HG03039 (cell line): ENCODE measurements around the gene C3.
"Not testable (repeated sequence)": the region's sequence is repeated elsewhere in the genome, so short reads cannot be mapped to it uniquely, and the experiment has no call there.

ENCODE experiments used
- ATAC-seq: cut with Tn5 transposase; IDR thresholded peaks from one replicate; pipeline ENCODE4 v1.9.1; 2021; ENCODE audit warnings: mild to moderate bottlenecking, moderate library complexity; ENCODE audit not compliant: unreplicated experiment

The C3 gene

DNA sequence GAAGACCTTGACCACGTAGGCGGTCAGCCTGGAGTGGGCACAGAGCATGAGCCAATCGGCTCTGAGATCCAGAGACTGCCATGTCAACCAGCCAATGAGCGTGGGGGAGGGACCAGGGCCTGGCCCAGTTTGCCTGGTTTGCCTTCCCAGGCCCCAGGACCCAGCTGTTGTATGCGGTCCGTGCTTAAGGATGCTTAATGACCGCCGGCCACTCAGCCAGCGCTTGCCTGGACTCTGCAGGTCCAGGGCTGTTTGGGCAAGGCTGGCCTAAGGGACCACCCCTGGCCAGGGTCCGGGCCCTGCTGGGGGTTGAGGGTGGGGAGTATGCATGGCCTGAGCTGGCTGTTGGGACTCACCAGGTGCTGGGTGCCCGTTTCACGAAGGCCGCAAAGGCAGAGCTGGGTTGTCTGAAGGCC lies 27.4 kb downstream of the C3 start:
- no peak for ATAC-seq

DNA sequence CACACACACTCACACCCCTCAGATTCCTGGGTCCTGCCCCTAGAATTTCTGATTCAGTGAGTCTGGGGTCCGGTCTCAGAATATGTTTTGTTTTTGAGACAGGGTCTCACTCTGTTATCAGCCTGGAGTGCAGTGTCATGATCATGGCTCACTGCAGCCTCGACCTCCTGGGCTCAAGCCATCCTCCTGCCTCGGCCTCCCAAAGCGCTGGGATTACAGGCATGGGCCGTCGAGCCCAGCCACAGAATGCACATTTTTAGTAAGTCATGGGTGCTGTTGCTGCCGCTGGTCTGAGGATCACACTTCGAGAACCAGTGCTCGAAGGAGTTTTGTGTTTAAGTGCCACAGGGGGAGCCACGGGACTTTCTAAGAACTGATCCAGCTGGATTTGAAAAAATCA lies 28.4 kb downstream of the C3 start:
- no peak for ATAC-seq

DNA sequence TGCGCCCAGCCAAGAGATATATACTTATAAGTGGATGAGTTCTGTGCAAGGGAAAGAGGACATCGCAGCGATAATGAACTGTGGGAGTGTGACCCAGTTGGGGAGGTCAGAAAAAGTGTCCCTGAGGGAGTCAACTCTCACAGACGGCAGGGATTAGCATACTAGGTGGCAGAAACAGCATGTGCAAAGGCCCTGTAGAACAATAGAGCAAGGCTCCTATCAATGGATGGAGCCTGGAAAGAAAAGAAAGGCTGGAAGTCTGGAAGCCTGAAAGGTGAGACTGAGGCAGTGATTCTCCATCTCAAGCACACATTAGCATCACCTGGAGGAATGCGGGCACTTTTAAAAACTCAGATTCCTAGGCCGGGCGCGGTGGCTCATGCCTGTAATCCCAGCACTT lies 29.1 kb downstream of the C3 start:
- no peak for ATAC-seq

DNA sequence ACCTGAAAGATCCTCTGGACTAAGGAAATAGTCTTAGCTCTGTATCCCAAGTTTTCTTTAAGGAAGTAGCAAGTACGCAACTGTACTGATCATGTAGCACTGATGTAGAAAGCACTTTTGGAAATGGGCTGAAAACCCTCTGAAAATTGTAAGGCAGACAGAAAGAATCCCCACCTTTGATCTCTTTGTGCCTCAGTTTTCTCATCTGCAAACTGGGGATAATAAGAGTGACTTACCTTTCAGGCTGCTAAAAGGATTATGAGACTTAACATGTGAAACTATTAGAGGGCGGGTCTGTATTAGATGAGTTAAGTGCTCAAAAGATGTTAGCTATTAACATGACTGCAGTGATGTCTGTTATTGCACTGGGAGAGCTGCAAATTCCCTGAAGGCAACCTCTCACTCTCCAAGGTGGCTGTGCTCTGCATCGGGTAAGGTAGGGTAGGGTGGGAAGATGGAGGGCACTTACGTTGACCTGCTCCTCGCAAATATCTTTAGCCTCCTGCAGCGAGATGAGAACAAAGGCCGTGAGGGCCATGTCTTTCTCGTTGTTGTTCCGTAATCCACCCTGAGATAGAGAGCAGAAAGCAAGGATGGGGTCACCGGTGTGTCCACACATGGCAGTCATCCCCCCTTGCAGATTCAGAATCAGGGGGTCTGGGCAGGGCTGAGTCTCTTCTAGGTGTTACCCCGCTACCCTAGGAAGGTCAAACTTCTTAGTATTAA lies 30.1 kb downstream of the C3 start:
- ATAC-seq, result no peak

DNA sequence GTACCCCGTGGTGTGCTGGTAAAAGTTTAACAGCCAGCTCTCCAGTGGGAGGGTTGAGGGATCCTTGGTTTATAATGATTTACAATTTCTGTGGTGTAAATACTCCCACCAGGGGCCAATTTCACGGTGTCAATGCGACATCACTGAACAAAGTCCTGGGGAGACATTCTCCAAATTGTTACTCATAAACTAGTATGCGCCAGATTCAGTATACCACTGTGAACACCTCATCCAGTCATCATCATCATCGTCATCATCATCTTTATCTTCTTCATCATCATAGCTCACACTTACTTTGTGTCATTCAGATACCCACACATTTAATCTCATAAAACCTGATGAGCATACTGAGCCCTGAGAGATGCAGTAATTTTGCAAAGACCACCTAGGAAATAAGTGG lies 33.3 kb downstream of the C3 start:
- ATAC-seq, result no peak

DNA sequence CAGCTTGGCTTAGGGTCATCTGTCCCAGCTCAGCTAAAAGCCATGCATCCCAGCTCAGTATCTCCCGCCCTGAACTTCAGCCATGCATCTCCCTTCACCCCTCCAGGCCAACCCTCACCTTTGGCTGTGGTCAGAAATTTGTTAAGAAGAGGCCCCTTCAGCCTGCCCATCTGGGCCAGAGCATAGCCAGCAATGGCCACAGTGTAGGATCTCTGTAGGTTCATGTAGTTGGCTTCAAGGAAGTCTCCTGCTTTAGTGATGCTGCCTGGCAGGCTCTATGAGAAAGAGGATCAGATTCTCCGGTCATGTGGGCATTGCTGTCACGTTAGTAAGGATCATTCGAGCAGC lies 33.8 kb downstream of the C3 start:
- no peak for ATAC-seq

DNA sequence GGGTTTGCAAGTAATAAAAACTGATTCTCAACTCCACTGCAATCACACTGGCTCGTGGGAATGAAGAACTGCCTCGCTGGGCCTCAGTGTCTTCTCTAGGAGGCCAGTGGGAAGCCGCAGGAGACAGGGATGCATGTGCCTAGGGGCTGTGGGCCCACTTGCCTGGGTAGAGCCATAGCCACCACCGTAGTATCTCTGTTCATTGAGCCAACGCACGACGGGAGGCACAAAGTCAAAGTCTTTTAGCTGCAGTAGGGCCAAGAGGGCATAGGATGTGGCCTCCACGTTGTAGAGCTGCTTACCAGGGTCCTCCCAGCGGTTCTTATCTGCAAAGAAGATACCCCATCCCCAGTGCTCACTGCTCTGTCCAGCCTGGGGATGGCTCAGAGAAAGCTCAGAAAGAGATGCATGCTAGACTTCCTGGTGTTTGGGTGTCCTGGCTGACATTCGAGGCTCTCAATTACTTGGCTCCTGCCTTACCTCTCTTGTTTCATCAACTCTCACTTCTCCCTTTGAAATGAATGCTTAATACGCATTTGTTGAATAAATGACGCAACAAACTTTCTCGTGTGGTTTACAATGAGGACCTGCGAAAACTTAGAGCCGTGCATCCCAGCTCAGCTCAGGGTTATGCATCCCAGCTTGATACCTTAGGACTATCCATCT lies 34.4 kb downstream of the C3 start:
- ATAC-seq, result no peak

DNA sequence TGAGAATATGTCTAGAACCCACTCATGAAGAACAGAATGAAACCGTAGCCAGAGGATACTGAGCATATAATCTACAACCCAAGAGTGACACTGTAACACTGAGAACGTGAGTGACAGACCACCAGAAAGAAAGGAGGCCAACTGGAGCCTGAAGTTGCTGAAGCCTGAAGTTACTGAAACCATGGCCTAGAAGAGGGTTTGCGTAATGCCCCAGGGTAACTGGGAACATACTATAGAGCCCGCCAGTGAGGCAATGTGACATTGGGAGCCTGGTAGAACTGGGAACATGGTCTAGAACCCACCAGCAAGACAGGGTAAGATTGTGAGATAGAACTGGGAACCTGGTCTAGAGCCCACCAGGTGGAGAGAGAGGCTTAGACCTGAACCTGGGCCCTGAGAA lies 35.0 kb downstream of the C3 start:
- no peak for ATAC-seq

DNA sequence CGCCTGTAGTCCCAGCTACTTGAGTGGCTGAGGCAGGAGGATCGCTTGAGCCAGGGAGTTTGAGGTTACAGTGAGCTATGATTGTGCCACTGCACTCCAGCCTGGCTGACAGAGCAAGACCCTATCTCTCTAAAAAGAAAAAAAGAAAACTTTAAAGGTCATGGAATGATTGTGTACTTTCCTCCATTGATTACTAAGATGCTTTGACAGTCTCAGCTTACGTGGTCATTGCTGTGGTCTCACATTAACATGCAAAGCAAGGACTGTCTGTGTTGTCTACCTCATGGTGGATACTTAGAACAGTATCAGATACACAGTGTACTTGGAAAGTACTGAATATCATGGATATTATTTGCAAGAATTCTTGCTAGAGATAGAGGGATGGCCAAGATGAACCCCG lies 36.5 kb downstream of the C3 start:
- ATAC-seq, result no peak

DNA sequence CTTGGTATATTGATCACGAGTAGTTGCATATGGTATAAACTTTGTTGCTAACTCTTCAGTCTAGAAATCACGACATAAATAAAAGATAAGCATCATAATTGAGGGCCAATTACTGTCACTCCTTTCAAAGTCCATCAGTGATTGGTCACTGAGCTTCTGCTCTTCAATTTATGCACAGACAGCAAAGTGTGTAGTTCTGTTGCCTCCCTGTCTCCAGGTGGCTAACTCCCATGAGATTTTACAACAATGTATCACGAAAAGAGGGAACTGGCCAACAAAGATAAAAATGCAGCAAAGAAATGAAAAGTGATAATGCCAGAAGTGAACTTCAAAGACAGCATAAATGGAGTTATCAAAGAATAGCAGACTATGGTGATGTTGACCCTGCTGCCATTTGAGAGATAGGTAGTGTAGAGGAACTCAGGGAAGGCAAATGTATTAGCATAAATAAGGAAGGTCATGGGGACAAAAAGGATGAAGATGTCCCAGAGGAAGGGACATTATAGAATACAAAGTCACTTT lies 37.8 kb downstream of the C3 start:
- no peak for ATAC-seq

DNA sequence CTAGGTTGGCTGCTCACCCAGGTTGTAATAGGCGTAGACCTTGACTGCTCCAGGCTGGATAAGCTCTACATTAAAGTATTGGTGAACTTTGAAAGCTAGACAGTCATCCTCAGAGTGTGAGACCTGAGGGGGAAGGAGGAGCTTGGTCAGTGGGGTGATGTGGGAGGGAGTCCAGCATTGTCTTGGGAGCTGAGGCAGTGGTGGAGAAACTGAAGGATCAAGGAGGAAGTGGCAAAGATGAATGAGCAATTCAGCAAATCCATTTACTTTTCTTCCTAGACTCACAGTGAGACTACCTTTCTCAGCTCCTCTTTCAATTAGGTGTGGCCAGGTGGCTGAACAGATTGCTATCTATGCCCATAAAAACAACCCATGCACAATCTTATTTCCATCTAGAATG lies 40.3 kb downstream of the C3 start:
- no peak for ATAC-seq

DNA sequence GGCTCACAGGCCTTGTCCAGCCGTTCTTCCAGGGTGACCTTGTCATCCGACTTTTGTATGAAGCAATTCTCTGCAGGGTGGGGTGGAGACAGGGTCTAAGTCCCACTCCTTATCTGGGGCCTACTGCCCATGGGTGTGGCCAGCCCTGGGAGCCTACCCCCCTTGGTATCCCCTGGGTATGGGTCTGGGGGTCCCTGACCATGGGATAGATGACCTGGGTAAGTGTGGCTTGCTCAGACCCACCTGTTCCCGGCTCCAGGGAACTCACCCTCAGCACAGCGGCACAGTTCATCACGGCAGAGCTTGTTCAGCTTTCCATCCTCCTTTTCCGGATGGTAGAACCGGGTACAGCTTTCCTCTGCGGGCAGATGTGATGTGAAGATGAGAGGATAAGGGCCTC lies 41.3 kb downstream of the C3 start:
- no peak for ATAC-seq

DNA sequence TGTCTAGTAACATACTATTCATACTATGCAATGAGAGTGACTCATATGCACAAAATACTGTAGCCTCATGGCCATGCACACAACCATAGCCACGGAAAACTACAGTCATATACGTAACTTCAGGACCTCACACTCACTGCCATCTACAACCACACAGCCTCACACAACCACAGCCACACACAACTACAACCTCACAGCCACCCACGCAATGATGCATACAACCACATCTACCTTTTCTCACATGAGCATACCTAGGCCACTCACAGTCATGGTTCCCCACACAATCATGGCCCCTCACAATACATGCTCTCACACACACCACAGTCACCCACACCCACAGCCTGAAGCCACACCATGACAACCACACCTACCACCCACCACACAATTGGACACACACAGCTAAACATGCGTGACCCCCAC lies 41.8 kb downstream of the C3 start:
- ATAC-seq, result no peak

DNA sequence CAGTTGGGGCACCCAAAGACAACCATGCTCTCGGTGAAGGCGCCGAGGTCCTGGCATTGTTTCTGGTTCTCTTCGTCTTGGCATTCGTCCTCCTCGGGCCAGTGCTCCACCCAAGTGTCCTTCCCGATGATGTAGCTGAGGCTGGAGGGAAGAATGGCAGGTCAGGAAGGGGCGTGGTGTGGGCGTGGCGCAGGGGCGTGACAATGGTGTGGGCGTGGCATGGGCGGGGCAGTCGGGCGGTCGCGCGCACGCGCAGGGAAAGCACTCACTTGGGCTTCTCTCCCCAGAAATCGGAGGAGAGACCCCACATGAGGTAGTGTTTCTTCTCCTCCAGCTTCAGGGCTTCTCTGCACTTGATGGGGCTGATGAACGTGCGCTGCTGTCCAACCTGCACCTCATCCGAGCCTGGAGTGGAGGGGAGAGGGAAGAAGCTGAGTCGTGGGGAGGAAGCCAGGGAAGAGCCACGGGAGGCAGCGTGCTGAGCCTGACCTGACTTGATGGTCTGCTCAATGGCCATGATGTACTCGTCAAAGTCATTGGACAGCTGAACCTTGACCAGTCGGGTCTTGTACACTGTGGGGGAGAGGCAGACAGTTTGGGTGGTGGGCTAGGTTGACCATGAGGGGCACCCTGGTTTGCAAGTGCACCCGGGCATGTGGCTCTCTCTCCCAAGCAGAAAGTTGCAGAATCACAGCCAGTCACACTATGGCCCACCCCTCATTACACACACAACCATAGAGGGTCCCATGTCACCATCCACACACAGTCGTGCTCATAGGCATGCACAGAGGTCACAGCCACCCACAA lies 42.4 kb downstream of the C3 start:
- no peak for ATAC-seq

DNA sequence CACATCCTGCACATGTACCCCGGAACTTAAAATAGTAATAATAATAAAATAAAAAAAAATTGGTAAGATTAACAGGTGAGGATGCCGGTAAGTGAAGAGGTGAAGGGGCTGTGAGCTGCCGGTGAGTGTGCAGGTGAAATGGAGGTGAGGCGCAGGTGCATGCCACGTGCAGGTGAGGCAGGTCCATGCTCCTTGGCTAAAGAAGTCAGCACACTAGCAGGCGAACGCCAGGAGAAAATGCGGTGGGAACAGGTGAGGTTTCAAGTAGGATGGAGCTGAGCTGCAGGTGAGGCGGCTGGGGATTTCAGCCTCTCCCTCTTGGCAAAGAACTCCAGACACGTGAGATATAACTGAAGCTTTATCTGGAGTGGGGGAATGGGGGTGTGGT lies 43.0 kb downstream of the C3 start:
- no peak for ATAC-seq

DNA sequence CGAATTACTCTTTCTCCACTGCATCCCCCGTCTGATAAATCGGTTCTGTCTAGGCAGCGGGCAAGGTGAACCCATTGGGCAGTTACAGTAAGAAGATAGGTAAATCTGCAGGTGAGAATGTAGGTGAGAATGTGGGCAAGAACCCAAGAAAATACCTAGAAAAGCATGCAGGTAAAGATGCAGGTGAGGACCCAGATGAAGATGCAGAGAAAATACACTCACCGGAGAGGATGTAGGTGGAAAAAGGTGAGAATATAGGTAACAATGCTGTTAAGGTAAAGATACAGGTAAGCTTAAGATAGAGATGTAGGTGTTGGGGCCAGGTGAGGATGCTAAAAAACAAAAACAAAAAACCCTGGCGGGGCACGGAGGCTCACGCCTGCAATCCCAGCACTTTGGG lies 44.2 kb downstream of the C3 start:
- no peak for ATAC-seq

DNA sequence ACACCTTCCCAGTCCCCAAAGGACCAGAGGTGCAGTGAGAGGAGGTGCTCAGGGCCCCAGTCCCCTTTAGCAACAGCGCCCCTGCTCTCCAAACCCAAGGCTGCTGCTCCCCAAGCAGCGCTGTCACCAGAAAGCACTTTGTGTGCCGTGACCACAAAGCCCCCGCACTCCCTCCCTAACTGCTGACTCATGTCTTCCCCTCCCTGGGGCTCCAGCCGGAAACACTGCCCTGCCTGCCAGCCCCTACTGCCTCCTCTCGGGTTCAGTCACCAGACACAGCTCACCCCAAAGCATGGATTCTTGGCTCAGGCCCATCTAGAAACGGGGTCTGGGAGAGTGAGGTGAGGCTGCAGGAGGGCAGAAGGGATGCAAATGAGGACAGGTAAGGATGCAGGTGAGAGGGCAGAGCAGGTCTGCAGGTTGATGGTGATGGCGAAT lies 45.6 kb downstream of the C3 start:
- ATAC-seq, result no peak

DNA sequence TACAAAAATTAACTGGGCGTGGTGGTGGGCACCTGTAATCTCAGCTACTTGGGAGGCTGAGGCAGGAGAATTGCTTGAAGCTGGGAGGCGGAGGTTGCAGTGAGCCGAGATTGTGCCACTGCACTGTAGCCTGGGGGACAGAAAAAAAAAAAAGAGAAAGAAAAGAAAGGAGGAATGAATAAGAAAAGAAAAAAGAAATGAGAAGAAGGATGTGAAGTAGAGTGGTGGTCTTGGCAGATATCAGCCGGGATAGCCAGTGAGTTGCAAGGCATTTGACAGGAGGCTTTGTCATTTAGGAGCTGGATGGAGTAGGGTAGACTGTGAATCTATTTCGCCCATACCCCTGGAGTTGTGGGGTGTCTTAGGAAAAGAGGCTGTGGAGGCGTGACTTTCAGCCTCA lies 46.0 kb downstream of the C3 start:
- not testable (repeated sequence) for ATAC-seq

DNA sequence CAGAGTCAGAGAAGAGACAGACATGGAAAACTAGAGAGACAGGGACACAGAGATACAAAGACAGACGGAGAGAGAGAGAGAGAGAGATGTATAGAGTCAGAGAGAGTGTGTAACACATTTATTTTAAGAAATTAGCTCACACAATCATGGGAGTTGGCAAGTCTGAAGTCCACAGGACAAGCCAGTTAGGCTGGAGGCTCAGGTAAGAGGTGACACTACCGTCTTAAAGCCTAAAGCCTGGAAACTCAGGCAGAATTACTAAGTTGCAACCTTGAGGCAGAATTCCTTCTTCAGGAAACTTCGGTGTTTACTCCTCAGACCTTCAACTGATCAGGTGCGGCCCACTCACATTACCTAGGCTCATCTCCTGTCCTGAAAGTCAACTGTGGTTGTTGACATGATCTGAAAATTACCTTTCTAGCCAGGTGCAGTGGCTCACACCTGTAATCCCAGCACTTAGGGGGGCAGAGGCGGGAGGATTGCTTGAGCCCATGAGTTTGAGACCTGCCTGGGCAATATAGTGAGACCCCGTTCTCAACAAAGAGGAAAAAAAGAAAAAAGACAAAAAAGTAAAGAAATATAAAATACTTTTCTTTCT lies 47.7 kb downstream of the C3 start:
- ATAC-seq, result no peak

DNA sequence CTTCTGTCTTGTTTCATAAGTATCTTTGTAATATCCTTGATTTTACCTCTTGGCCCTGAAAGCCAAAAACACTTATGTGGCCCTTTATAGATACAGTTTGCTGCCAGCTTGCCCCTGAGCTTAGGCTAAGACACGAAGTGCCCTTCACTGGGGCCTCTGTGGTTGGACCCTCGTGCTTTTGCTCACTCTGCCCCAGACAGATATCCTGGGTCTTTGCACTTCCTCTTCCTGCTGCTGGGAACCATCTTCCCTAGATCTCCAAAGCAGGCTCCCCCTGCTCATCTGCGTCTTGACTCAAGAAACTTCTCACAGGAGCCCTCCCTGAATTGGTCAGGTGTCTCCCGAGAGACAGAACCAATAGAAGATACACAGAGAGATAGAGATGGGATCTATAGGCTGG lies 48.5 kb downstream of the C3 start:
- no peak for ATAC-seq

DNA sequence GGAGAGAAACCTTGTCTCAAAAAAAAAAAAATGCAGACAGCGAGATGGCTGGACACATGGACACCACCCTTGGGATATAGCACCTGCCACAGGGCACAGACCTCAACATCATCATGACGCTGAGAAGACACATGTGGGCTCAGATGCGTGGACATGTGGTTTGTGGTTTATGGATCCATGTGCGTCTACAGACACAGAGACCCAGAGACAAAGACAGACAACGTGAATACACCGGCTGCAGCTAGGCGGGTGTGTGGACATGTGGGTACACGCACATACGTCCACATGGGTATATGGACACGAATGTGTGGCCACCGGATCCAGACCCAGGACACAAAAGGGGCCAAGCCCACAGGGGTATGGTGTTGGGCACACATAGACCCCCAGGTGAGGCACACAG lies 51.8 kb downstream of the C3 start:
- ATAC-seq, result no peak
